GM18526 (cell line): Measurements from ENCODE around the gene FBLL1.

ENCODE experiments used
- POLR2A ChIP-seq: IDR thresholded peaks from 3 replicates; pipeline ENCODE4 v1.6.1; 2011; ENCODE audit not compliant: insufficient read length; ENCODE audit errors: extremely low read depth

The FBLL1 gene

DNA sequence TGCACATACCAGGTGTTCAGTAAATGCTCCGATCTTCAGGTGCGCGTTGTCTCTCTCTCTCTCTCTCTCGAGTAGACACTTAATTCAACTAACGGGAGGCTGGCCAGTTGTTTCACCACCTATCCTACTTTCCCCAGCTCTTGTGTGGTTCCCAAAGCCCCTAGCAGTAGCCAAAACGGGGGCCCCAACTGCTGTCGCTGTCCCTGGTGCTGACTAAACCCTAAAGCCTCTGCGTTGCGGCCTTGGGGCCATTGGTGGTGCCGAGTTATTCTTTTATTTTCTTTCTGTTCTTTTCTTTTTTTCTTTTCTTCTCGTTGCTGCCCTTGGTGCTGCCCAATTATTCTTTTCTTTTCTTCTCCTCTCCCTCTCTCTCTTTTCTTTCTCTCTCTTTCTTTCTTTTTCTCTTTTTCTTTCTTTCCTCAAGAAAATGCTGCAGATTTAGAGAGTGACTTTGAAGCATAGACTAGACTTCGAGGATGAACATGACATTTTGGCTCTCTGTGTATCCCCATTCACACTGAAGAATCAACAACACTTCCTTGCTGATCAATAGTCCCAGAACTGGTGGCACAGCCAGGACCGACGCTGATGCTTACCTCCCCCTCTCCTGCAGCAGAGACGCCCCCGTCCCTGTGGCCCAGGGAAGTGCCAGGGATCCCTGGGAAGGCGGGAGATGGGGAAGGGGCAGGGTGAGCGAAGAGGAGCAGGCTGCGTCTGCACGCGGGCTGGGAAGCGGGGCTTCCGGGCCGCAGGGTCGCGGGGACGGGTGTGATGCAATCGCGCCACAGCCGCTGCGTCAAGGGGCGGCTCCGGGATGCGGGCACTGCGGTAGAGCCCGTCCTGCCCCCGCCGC lies at the start of gene FBLL1:
Gene FBLL1 (plus strand): TSS at position 785 of the 853 bp plus-strand sequence. CDS start 200 bp downstream, outside the sequence.
- no peak for TF ChIP-seq POLR2A

DNA sequence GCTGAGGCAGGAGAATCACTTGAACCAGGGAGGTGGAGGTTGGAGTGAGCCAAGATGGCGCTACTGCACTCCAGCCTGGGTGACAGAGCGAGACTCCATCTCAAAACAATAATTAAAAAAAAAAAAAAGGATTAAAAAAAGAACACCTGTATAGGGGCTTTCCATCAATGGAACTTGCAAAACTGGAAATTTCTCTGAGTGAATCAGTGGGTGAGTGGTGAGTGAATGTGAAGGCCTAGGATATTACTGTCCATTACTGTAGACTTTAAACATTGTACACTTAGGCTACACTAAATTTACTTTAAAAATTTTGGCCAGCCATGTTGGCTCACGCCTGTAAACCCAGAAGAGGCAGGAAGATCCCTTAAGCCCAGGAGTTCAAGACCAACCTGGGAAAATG lies 48.5 kb upstream of the FBLL1 start:
- TF ChIP-seq POLR2A = no peak

DNA sequence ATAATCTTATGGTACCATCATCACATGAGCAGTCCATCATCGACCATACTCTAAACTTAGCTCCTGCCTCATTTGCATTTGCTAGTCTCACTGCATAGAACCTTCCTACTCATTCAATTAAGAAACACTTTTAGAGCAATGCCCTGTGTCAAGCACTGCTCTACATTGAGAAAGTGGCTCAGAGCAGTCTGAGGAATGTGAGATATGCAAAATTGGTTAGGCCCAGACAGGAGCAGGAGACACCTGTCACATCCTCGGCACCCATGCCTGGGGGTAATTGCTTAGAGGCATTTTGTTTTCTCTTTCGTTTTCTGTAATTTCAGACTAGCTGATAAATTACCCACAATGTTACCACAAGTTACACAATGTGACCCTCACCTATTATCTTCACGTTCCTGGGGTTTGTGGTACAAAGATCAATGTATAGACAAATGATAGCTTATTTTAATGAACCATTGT lies 47.7 kb upstream of the FBLL1 start:
- TF ChIP-seq POLR2A = no peak

DNA sequence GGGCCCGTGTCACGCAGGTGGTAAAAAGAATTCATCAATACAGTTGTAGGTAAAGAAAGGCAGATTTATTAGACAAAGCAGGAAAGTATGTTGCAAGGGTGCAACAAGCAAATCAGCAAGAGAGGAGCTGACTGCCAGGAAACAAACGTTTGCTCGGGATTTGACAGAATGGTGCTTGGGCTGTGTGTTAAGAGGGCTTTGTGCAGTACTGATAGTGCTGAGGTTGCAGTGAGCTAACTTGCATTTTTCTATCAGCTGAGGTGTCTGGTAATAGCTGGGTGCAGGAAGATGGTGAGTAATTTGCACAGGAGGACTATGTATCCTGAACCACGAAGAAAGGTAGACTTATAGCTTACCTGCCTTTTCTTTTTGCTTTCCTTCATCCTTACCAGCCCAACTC lies 46.7 kb upstream of the FBLL1 start:
- TF ChIP-seq POLR2A = no peak

DNA sequence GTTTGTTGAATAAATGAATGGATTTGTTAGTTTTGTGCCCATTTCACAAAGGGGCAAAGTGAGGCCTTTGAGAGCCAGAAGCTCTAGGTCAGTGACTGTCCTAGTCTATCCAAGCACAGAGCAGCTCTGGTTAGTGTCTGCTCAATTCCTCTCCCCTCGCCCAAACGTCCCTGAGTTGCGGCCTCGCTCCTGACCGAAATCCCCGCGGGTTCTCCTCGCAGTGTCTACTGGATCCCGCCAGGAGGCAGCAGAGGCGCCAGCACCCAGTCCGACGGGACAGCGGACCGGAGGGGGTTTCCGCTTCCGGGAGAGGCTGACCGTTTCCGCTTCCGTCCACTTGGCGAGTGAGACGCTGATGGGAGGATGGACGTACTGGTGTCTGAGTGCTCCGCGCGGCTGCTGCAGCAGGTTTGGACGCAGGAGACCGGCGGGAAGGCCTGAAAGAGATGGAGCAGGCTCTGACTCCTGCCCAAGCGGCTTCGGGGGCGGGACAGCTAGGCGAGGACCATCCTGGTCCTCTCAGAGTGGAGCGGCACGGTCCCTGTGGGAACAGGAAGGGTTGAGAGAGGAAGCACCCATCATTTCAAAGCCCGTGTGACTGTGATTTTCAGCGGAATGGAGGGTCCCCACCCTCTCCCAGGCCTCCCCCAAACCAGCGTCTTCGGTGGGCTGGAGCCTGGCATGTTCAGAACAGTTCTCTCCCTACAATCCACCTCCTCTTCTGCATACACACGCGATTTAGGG lies 42.8 kb upstream of the FBLL1 start, which contains the start of gene RARS1:
Gene RARS1 (plus strand): TSS at position 336 of the 744 bp plus-strand sequence. CDS start 28 bp downstream, at position 364.
- peak; percentile 92 for TF ChIP-seq POLR2A

DNA sequence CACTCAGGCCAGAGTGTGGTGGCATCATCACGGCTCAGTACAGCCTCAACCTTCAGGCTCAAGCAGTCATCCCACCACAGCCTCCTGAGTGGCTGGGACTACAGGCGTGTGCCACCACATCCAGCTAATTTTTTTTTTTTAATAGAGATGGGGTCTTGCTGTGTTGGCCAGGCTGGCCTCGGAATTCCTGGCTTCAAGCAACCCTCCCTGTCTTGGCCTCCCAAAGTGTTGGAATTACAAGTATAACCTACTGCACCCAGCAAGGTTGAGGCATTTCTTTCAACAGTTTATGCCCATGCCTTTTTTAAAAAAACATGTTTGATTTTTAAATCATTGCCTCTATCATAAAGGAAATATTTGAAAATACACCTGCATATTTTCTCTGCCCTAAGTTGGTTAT lies 40.0 kb upstream of the FBLL1 start:
- no peak for TF ChIP-seq POLR2A

DNA sequence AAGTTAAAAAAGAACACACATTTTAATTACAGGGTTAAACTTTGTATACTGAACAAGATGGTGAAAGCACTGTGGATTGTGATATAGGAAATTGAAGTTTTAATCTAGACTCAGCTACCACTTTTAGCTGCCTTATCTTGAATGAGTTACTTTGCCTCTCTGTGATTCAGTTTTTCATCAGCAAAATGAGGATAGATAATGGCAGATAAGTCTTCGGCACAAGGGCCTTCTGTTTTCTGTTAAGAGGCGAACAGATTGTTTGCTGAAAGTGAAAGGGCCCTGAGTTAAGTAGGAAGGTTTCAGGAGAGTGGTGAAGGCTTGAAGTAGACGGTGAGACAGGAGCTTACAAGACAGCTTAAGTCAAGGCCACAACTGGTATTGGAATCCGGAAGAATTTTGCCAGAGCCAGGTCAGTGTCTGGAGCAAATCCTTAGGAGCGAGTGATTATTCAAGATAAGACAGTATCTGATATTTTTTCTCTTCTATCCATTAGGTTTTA lies 35.0 kb upstream of the FBLL1 start:
- TF ChIP-seq POLR2A = no peak

DNA sequence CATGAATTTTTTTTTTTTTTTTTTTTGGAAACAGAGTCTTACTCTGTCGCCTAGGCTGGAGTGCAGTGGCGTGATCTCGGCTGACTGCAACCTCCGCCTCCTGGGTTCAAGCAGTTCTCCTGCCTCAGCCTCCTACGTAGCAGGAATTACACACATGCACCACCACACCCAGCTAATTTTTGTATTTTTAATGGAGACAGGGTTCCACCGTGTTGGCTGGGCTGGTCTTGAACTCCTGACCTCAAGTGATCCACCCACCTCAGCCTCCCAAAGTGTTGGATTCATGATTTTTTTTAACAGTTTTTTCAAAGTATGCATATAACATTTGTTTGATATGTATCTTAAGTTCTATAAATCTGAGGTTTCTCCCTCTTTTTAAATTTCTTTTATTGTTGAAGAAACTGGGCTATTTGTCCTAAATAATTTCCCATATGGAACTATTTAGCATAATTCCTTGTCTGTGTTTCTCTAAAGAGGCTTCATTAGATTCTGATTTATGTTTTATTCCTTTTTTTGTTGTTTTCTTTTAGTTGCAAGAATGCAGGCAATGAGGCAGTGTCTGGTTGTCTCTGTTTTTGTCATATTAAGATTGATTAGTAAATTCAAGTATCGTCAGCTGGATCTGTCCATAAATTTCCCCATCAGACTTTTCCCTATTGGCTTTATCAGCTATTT lies 26.4 kb upstream of the FBLL1 start:
- no peak for TF ChIP-seq POLR2A

DNA sequence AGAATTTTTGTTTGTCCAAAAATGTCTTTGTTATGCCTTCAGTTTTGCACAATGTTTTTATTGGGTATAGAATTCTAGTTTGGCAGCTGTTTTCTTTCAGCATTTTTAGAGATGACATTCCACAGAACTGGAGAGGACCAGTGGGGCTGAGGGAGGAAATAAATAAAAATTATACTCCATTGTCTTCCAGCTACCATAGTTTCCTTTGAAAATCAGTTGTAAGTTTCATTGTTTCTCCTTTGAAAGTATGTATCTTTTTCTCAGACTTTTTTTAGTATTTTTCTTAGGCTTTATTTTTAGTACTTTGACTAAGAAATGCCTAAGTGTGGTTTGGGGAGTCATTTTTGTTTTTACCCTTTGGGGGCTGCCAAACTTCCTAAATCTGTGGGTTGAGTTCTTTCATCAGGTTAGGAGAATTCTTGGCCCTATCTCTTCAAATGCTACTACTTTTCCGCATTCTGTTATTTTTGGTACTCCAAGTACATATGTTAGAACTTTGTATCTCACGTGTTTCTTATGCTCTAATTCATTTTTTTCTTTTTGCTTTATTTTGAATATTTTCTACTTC lies 15.2 kb upstream of the FBLL1 start:
- TF ChIP-seq POLR2A = no peak

DNA sequence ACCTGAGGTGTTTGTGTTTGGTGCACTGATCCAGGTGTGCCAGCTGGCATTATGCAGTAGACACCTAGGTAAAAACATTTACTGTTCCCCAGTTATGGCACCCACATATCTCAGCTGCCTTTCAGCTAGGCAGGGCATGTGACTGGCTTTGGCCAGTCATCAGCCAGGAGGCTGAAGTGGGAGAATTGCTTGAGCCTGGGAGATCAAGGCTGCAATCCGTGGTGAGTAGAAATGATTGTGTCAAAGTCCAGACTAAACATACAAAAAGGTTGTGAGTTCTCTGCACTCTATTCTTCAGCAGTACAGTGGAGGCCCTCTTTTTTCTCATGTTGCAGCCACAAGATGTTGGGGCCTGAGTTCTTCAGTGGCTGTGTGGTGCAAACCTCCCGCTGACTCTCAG lies 3.2 kb upstream of the FBLL1 start:
- TF ChIP-seq POLR2A = no peak

DNA sequence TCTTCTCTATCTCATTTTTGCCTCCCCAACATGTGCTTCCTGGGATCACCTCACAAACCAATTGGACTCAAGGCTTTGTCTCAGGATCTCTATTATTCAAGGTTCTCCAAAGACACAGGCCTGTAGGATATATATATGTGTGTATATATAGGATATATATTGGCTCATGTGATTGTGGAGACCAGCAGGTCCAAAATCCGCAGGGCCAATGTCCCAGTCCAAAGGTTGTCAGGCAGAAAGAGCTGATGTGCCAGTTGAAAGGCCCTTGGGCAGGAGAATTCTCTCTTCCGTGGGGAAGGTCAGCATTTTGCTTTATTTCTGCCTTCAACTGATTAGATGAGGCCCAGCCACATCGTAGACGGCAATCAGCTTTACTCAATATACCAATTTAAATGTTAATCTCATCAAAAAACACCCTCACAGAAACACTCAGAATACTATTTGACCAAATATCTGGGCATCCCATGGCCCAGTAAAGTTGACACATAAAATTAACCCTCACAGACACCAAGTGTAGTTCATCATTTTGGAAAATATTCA lies 1.3 kb upstream of the FBLL1 start:
- no peak for TF ChIP-seq POLR2A

DNA sequence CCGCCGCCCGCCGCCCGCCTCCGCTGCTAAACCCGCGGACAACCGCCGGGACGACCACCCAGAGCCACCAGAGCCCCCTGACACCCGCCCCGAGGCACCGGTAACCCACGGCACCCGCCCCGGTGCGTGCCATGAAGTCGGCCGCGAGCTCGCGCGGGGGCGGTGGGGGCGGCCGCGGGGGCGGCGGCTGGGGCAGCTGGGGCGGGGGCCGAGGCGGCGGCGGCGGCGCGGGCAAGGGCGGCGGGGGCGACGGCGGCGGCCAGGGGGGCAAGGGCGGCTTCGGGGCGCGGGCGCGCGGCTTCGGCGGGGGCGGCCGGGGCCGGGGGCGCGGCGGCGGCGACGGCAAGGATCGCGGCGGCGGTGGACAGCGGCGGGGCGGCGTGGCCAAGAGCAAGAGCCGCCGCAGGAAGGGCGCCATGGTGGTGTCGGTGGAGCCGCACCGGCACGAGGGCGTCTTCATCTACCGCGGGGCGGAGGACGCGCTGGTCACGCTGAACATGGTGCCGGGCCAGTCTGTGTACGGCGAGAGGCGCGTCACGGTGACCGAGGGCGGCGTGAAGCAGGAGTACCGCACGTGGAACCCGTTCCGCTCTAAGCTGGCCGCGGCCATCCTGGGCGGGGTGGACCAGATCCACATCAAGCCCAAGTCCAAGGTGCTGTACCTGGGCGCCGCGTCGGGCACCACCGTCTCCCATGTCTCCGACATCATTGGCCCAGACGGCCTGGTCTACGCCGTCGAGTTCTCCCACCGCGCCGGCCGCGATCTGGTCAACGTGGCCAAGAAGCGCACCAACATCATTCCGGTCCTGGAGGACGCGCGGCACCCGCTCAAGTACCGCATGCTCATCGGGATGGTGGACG lies 499 bp downstream of the FBLL1 start:
- TF ChIP-seq POLR2A = no peak

DNA sequence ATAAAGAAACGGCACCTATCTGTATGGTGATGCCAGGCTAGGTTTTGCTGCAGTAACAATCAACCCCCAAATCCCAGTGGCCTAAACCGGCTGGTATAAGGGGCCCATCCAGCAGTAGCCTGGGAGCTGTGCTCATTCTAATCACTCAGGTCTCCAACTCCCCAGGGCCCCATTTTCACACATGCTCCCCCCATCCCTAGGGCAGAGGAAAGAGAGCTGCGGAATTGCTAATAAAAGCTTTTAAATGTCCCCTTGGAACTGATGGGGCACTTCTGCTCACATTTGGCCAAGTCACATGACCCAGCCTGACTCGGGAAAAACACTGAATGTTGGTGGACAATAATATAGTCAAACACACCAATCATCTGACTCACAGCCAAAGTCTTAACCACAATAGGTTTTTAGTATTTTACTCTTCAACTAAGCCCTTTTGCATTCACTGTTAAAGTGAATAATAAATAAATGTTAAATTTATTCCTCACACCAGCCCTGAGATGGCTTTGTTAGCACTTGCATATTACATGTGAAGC lies 1.6 kb downstream of the FBLL1 start:
- TF ChIP-seq POLR2A = no peak

DNA sequence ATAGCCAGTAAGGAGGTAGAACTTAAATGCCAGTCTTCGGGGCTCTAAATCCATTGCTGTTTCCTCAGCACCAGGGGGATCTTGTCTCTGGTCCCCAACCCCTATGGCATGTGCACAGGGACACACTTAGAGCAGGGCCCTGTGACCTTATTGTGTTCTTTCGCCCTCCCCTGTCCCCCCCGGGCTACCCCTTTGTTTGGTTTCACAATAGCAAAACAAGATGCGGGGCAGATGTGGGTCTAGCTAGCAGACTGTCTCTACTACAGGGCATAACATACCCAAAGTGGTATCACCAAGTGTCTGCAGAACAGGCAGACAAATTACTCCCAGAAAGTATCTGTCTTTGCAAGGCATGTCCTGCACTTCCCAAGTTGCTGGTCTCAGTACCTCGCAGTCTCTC lies 2.1 kb downstream of the FBLL1 start:
- no peak for TF ChIP-seq POLR2A
